ENCODE data around the gene CASP12.
"Not testable (repeated sequence)": the region's sequence is repeated elsewhere in the genome, so short reads cannot be mapped to it uniquely, and the experiment has no call there.

Gene CASP12

GRCh38 chr11:104897891-104898684 is at the start of gene CASP12:
Gene CASP12 (minus strand): TSS chr11:104898460.
- DNase-seq: no peak

DNA sequence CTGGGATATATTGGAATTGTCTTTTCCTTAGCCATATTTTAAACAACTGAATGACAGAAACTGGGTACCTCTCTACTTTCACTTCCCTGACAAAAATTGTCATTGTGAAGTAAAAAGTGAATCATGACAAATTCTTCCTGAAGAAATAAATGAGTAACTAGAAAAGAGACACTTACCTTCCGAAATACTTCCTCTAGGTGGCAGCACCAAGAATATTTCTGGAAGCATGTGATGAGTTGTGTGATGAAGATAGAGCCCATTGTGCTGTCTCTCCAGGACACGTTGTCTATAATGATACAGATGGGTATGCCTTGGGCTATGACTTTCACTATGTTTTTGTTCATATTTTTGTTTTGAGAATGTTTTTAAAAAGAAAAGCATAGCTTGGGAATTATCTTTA is 48.6 kb upstream of the CASP12 start:
- DNase-seq: no peak

DNA sequence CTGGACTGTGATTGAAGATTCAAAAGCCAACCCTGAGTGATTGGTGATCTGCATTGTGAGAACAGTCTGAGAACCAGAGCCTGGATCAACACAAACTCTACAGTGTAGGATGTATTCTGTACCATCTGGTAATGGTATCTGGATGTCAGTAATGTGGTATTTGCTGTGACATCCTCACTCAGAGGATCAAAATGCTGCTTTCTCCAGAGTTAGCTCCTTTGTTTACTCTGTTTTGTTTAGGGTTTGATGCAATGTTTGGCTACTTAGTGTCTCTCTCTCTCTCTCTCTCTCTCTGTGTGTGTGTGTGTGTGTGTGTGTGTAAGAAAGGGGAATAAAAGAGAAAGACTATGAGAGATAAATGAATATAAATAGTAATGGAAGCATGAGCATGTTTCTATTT is 45.8 kb upstream of the CASP12 start:
- DNase-seq: no peak

GRCh38 chr11:104943561-104943960 is 45.3 kb upstream of the CASP12 start:
- DNase-seq: no peak

- DNase-seq: no peak
Observed at GRCh38 chr11:104934594-104934993, 36.3 kb upstream of the CASP12 start.

DNA sequence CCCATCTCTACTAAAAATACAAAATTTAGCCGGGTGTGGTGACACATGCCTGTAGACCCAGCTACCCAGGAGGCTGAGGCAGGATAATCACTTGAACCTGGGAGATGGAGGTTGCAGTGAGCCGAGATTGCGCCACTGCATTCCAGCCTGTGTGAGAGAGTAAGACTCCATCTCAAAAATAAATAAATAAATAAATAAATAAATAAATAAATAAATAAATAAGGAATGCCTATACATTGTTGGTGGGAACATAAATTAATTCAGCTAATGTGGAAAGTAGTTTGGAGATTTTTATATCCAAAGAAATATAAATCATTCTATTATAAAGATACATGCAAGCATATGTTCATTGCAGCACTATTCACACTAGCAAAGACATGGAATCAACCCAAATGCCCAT is 35.8 kb upstream of the CASP12 start:
- DNase-seq: not testable (repeated sequence)

- DNase-seq: no peak
Observed at GRCh38 chr11:104928811-104929210, 30.6 kb upstream of the CASP12 start.

DNA sequence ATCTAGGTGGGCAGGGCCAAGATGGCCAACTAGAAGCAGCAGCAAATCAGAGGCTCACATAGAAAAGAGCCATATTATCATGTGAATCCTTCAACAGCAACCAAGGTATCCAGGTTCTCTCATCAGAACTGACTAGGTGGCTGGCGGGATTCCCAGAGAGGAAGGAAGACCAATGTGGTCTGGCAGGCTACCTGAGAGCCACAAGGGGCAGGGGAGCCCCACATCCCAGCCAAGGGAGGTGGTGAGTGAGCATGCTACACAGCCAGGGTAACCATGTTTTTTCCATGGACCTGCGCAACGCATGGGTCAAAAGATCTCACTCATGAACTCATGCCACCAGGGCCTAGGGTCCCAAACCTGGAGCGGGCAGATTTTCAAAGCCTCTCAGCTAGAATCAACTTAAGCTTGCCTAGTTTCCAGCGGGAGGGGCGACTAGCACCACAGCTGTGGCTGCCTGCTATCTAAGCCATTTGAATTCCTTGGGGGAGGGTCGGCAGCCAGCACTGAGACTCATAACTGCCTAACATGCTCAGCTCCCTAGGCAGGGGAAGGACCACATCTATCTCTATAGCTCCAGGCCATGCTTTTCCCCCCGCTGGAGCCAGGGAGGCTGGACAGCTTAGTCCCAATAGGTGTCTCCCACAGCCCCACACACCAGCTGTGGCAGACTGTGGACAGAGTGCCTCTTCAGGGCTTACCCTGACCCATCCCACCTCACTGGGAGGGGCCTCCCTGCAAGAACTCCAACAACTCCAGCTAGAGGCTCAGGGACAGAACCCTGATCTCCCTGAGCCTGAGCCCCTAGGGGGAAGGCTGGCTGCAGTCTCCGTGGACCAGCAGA is 28.7 kb upstream of the CASP12 start:
- DNase-seq: no peak

- no peak for DNase-seq
Observed at GRCh38 chr11:104925850-104926249, 27.6 kb upstream of the CASP12 start.

DNA sequence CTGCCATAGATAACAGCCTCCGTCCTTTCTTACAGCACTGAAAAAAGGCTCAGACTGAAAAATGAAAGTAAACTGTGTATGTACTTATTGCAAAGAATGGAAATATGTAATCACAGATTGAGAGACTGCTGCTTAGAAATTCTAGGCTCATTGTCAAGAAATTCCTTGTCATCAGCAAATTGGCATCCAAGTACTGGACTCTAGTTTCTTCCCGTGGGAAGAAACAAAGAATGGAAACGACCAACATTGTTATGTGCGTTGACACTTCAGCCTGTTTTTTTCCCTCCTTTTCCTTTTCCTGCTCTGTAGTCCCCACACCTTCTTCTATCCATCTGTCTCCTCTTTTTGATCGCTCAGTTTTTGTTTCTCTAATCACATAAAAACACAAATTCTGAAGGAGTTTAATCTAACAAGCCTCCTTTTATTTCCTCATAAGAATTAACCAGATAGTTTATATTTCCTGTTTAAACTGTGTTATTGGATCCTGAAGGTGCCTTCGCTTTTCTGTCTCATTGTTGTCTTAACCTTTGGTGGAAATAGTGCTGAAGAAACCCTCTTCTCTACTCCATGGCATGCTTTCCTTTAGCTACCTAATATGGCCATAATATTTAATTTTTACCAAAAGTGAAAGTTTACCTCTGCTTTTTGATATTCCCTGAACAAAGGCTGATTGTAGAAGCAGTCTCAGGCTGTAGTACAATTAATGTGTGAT is 20.0 kb upstream of the CASP12 start:
- DNase-seq: no peak

DNA sequence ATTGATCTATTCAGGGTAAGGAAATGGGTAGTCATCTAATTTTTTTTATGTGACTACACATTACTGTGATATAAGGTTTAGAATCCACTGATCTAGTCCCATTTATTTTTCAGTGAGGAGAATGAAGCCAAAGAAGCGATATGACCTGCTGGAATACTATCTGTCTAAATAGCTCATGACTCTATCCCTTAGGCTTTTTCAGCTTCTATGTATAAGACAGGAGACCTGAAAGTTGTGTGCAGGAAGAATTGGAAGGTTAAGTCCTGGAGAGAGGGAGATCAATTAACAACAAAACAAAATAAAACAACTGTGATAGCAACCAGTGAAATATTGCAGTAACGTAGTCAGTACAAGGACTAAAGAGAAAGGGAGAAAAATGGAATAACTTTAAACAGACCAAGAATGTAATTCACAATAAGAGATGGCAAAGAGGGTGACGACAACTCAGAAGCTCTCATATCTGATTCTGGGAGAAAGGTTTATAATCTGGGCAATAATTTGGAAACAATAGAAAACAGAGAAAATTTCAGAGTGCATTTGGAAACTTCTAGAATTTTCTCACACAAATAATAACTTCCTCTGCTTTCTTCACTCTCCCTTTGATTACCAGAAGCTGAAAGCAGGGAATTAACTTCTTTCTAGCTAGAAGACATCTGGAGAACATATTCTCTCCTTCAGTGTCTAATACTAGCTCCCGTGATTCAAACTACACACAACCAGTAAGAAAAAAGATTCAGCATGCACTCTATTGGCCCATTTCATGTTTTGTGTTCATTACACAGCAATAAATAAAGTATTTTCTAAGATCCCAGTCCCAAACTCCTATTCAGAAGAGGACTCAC is 19.2 kb upstream of the CASP12 start:
- no peak for DNase-seq

- no peak for DNase-seq
Observed at GRCh38 chr11:104916442-104916841, 18.2 kb upstream of the CASP12 start.

DNA sequence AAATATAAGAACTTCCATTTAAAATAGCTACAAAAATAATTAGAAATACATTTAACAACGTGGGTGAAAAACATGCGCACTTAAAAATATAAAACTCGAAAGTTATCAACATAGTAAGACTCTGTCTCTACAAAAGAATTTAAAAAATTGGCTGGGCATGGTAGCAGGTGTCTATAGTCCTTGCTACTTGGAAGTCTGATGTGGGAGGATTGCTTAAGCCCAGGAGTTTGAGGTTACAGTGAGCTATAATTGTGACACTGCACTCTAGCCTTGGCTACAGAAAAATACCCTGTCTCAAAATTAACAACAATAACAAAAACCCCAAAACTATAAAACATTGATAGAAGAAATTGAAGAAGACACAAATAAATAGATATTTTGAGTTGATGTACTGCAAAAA is 13.8 kb upstream of the CASP12 start:
- DNase-seq: no peak

GRCh38 chr11:104908186-104908531 is 9.9 kb upstream of the CASP12 start:
- no peak for DNase-seq

DNA sequence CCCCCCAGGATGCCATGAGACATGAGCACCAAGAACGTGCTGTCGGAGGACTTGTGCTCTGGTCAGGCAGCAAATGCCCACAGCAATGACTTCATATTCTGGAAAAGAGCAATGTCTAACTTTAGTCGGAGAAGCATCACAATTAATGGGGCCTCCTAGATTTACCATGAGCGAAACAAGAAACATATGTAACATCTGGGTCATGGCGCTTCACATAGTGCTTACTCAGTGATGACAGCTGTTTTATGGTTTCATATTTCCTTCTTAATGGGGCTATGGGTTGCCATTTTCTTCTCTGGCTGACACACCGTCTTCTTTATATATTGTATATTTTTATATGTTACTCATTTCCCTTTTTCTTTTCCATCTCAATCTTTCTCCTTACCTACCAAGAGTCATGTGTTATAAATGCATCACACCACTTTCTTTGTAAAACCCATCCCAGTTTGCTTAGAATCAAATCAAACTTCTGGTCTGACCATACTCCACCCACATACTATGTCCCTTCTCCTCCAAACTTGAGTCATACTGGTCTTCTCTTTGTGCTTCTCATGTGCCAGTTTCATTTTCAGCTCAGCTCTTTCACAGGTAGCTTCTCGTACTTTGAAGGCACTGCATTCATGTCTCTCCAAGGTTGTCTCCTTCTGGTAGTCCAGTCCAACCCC is 9.4 kb upstream of the CASP12 start:
- DNase-seq: no peak

DNA sequence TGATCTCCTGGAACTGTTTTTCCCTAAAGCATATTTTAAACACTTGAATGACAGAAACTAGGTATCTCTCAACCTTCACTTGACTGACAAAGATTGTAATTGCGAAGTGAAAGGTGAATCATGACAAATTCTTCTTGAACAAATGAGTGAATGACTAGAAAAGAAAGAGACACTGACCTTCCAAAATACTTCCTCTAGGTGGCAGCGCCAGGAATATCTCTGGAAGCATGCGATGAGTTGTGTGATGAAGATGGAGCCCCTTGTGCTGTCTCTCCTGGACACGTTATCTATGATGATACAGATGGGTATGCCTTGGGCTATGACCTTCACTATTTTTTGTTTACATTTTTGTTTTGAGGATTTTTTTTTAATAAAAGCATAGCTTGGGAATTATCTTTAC is 7.0 kb upstream of the CASP12 start:
- DNase-seq: no peak

GRCh38 chr11:104899226-104899625 is 966 bp upstream of the CASP12 start:
- DNase-seq: no peak

DNA sequence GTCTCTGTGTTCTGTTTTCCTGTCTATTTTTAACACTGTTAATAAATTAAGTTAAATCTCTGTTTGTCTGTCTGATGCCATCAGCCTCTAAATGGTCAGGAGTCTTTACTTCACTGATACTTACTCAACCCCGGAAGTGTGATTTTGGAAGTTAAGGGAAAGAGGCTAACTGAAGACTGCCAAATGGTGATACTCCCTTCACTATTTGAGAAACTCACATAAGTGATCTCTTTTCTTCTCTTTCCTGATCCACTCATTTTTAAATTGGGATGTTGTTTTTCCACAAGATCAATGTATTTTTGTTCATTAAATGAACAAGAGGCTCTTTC is 389 bp upstream of the CASP12 start:
- no peak for DNase-seq

GRCh38 chr11:104895634-104896033 is 2.6 kb downstream of the CASP12 start:
- DNase-seq: no peak

DNA sequence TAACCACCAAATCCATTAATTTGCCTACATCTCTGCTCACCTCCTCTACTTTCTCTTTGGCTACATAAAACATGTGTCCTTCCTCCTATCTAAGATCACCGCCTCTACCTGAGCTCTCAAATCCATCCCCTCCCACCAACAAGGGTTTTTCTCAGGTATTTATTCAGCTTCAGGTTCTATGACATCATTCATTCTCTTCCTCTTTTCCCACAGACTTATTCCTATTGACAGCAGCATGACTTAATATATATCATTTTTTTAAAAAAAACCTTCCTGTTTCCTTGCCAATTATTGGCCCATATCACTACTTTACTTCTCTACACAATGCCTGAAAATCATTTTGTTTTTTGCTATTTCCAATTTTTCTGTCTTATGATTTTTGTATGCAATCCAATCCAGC is 4.4 kb downstream of the CASP12 start:
- DNase-seq: no peak

- no peak for DNase-seq
Observed at GRCh38 chr11:104892723-104893511, 5.3 kb downstream of the CASP12 start.

GRCh38 chr11:104891135-104891534 is 7.1 kb downstream of the CASP12 start:
- DNase-seq: no peak

Measured in NCI-H2171 (cell line).